Panc1 (cell line): ENCODE measurements around the gene NXPH4. TPM values are rescaled to one million over a fixed set of nuclear protein-coding genes. Genes with fewer than 3 reads are reported as not detected.

Source experiments
- ATAC-seq: fragments of 200-7000 bp; cut with Tn5 transposase; 2 replicates; pipeline ENCODE4 v1.9.1; 2020; ENCODE audit warnings: mild to moderate bottlenecking, moderate library complexity
- BruUV-seq: library from RNA; stranded (reverse); fragments of 400-500 nt; replicated peaks from 2 replicates; lab custom pipeline; 2021; lab: Mats Ljungman, UMichigan
- CTCF ChIA-PET: fragments of 300-600 bp; sonication (Branson Sonifier 250); formaldehyde crosslinking; loops from one replicate; lab custom pipeline; 2022; ENCODE audit warnings: antibody characterized with exemption; lab: Charles Lee
- POLR2A ChIA-PET: fragments of 300-600 bp; sonication (Branson Sonifier 250); formaldehyde crosslinking; loops from one replicate; lab custom pipeline; 2022; ENCODE audit warnings: antibody characterized with exemption; lab: Charles Lee
- DNase-seq: peaks from one replicate; pipeline ENCODE4 v3.0.0-alpha.2; 2010; ENCODE audit warnings: low read depth, low spot score
- H3K27ac ChIP-seq: 2 replicates; pipeline ENCODE4 v1.5.1; 2011; ENCODE audit warnings: mild to moderate bottlenecking, low read length, inconsistent platforms
- H3K27me3 ChIP-seq: fragments of 200-500 bp; sonication (Bioruptor generic); 2 replicates; pipeline ENCODE4 v1.6.0; 2014; ENCODE audit warnings: low read length, inconsistent platforms; ENCODE audit not compliant: control insufficient read depth, insufficient read depth
- H3K36me3 ChIP-seq: fragments of 200-500 bp; sonication (Bioruptor generic); 2 replicates; pipeline ENCODE4 v1.5.1; 2014; ENCODE audit warnings: inconsistent platforms, mild to moderate bottlenecking, low read length, moderate library complexity; ENCODE audit not compliant: control insufficient read depth, insufficient read depth
- H3K4me1 ChIP-seq: 2 replicates; pipeline ENCODE4 v1.5.1; 2011; ENCODE audit warnings: inconsistent platforms, mild to moderate bottlenecking, low read length, moderate library complexity; ENCODE audit not compliant: control insufficient read depth, insufficient read depth
- H3K4me3 ChIP-seq, 2 experiments: 2 replicates each; pipeline ENCODE4 v1.5.1; 2011 to 2012; ENCODE audit warnings: low read depth in 2 of 2, low read length in 2 of 2, mild to moderate bottlenecking in 2 of 2, inconsistent platforms in 1 of 2, moderate library complexity in 1 of 2
- H3K9me3 ChIP-seq: fragments of 200-500 bp; sonication (Bioruptor generic); 2 replicates; pipeline ENCODE4 v1.5.1; 2014; ENCODE audit warnings: low read depth, mild to moderate bottlenecking, inconsistent platforms, low read length, moderate library complexity; ENCODE audit not compliant: control insufficient read depth, insufficient read depth
- POLR2AphosphoS5 ChIP-seq: IDR thresholded peaks from 2 replicates; pipeline ENCODE4 v1.6.1; 2012; ENCODE audit warnings: mild to moderate bottlenecking, low read depth, low read length, moderate library complexity
- REST ChIP-seq, 2 experiments: IDR thresholded peaks; 2 replicates each; pipeline ENCODE4 v1.6.1; 2011 to 2012; ENCODE audit warnings: low read depth in 2 of 2, control low read depth in 1 of 2, low read length in 1 of 2, mild to moderate bottlenecking in 1 of 2, moderate library complexity in 1 of 2; ENCODE audit not compliant: insufficient read depth in 1 of 2
- SIN3A ChIP-seq: IDR thresholded peaks from 2 replicates; pipeline ENCODE4 v1.6.1; 2012; ENCODE audit warnings: low read depth, mild to moderate bottlenecking, low read length, moderate library complexity, borderline replicate concordance; ENCODE audit not compliant: insufficient read depth
- in situ Hi-C: cut with HindIII; loops from 2 replicates; pipeline ENCODE4 v1.10.0; 2016; ENCODE audit warnings: low sequenced_read_pairs, low pct_unique_long_range_greater_than_20kb
- intact Hi-C: fragments of 100-400 bp; cut with micrococcal nuclease; formaldehyde crosslinking; loops from one replicate; pipeline ENCODE4 v1.10.0; 2022; ENCODE audit not compliant: unreplicated experiment
- total RNA-seq: library from RNA; stranded (reverse); gene quantifications from one replicate; pipeline ENCODE4 v1.2.1, GENCODE V29; 2021; ENCODE audit not compliant: unreplicated experiment
- TF ChIP-seq, protein P1 (sequence below): fragments of 450-650 bp; IDR thresholded peaks from 2 replicates; pipeline ENCODE4 v1.5.1; 2017; ENCODE audit warnings: mild to moderate bottlenecking

NXPH4 gene
- total RNA-seq, 1 experiment from 2014 or later: 2.1 TPM

DNA sequence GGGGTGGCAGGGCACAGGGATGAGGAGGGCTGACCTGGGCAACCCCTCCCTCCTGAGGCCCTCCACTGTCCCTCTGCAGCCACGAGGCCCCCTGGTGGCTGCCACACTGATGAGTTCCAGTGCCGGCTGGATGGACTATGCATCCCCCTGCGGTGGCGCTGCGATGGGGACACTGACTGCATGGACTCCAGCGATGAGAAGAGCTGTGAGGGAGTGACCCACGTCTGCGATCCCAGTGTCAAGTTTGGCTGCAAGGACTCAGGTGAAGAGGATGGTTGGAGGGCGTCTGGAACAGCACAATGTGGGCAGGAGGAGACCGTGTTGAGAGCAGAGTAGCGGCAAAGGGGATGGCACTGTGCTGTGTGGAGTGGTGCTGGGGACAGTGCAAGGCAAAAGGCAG is 43.5 kb upstream of the NXPH4 start:
- Histone ChIP-seq H3K36me3 (no peaks in the 10 kb centered on the region), H3K4me1 (no peaks in the 10 kb centered on the region), H3K27me3 (no peaks in the 10 kb centered on the region), H3K4me3 (no peak overlapping the region), H3K9me3 (no peaks in the 10 kb centered on the region), H3K27ac (no peak overlapping the region)
- TF ChIP-seq, protein P1, sequence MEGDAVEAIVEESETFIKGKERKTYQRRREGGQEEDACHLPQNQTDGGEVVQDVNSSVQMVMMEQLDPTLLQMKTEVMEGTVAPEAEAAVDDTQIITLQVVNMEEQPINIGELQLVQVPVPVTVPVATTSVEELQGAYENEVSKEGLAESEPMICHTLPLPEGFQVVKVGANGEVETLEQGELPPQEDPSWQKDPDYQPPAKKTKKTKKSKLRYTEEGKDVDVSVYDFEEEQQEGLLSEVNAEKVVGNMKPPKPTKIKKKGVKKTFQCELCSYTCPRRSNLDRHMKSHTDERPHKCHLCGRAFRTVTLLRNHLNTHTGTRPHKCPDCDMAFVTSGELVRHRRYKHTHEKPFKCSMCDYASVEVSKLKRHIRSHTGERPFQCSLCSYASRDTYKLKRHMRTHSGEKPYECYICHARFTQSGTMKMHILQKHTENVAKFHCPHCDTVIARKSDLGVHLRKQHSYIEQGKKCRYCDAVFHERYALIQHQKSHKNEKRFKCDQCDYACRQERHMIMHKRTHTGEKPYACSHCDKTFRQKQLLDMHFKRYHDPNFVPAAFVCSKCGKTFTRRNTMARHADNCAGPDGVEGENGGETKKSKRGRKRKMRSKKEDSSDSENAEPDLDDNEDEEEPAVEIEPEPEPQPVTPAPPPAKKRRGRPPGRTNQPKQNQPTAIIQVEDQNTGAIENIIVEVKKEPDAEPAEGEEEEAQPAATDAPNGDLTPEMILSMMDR: peak; percentile 84
- no peak for TF ChIP-seq REST (IDR thresholded peaks at IDR 0.05; ENCODE audit: insufficient read depth in 1 of 2, low read depth in 2 of 2, low read length in 1 of 2)
- BruUV-seq: no TSS peak
- intact Hi-C loops (no loop called here), in situ Hi-C loops (no loop called here)
- ChIA-PET CTCF (interaction anchor here (0.6 to 1.7 kb wide), 6 partner anchors 9 to 104 kb away, joined by 3 to 11 read pairs (median 4); no protein-coding TSS in a partner anchor), POLR2A (no interaction called here)
- DNase-seq (no peak), ATAC-seq (peak; percentile 77)

DNA sequence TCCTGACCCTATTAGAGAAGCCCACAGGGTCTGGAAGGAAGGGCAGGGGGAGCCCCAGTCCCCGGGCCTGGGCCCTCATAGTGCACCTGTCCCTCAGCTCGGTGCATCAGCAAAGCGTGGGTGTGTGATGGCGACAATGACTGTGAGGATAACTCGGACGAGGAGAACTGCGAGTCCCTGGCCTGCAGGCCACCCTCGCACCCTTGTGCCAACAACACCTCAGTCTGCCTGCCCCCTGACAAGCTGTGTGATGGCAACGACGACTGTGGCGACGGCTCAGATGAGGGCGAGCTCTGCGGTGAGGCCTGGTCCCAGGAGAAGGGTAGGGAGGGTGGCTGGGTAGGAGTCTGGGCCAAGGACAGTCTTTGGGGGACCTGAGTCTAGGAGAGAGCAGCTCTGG is 42.9 kb upstream of the NXPH4 start:
- H3K9me3 ChIP-seq: no peaks in the 10 kb centered on the region
- no peak overlapping the region for H3K27ac ChIP-seq
- H3K4me3 ChIP-seq: no peak overlapping the region
- intact Hi-C loops: no loop called here
- DNase-seq (no peak), ATAC-seq (no peak)
- ChIA-PET POLR2A (no interaction called here), CTCF (interaction anchor here (0.6 to 1.7 kb wide), 5 partner anchors 9 to 104 kb away, joined by 3 to 8 read pairs (median 4); no protein-coding TSS in a partner anchor)
- H3K36me3 ChIP-seq: no peaks in the 10 kb centered on the region
- no peaks in the 10 kb centered on the region for H3K27me3 ChIP-seq
- no TSS peak for BruUV-seq
- in situ Hi-C loops: no loop called here
- no peak for TF ChIP-seq POLR2AphosphoS5
- no peak for TF ChIP-seq REST (IDR thresholded peaks at IDR 0.05; ENCODE audit: insufficient read depth in 1 of 2, low read depth in 2 of 2, low read length in 1 of 2)
- no peak for TF ChIP-seq SIN3A
- H3K4me1 ChIP-seq: no peaks in the 10 kb centered on the region
